GM23248 (cell line): ENCODE measurements around the gene HEG1. TPM values are rescaled to one million over a fixed set of nuclear protein-coding genes. Genes with fewer than 3 reads are reported as not detected.
"Not testable (repeated sequence)": the region's sequence is repeated elsewhere in the genome, so short reads cannot be mapped to it uniquely, and the experiment has no call there.

ENCODE experiments used
- DNase-seq: peaks from one replicate; pipeline ENCODE4 v3.0.0-alpha.2; 2015
- H2AFZ ChIP-seq: fragments of 200-600 bp; sonication (generic); 2 replicates; pipeline ENCODE4 v1.6.1; 2016; ENCODE audit warnings: antibody characterized with exemption
- H3F3A ChIP-seq: fragments of 200-600 bp; sonication (generic); 2 replicates; pipeline ENCODE4 v1.6.1; 2016; ENCODE audit warnings: mild to moderate bottlenecking, antibody characterized with exemption, mixed run types; ENCODE audit not compliant: insufficient read depth
- H3K27ac ChIP-seq: fragments of 200-600 bp; sonication (generic); 2 replicates; pipeline ENCODE4 v1.5.1; 2016; ENCODE audit warnings: mild to moderate bottlenecking
- H3K27me3 ChIP-seq: fragments of 200-600 bp; sonication (generic); replicated peaks from 2 replicates; pipeline ENCODE4 v1.6.1; 2016; ENCODE audit warnings: mild to moderate bottlenecking; ENCODE audit not compliant: insufficient read depth
- H3K36me3 ChIP-seq: fragments of 200-600 bp; sonication (generic); 2 replicates; pipeline ENCODE4 v1.6.1; 2016; ENCODE audit warnings: low read depth, mild to moderate bottlenecking
- H3K4me1 ChIP-seq: fragments of 200-600 bp; sonication (generic); 2 replicates; pipeline ENCODE4 v1.6.1; 2016; ENCODE audit warnings: mild to moderate bottlenecking; ENCODE audit not compliant: insufficient read depth
- H3K4me2 ChIP-seq: fragments of 200-600 bp; sonication (generic); one replicate; pipeline ENCODE4 v1.6.1; 2016; ENCODE audit warnings: mild to moderate bottlenecking; ENCODE audit not compliant: unreplicated experiment
- H3K4me3 ChIP-seq: fragments of 200-600 bp; sonication (generic); 2 replicates; pipeline ENCODE4 v1.5.1; 2016; ENCODE audit warnings: mild to moderate bottlenecking
- H3K79me2 ChIP-seq: fragments of 200-600 bp; sonication (generic); 2 replicates; pipeline ENCODE4 v1.6.1; 2016; ENCODE audit warnings: mild to moderate bottlenecking; ENCODE audit not compliant: insufficient read depth
- H3K9ac ChIP-seq: fragments of 200-600 bp; sonication (generic); 2 replicates; pipeline ENCODE4 v1.6.1; 2016; ENCODE audit warnings: mild to moderate bottlenecking
- H3K9me2 ChIP-seq: fragments of 200-600 bp; sonication (generic); 2 replicates; pipeline ENCODE4 v1.6.1; 2016; ENCODE audit warnings: mixed run types, mild to moderate bottlenecking, moderate library complexity; ENCODE audit not compliant: insufficient read depth
- H3K9me3 ChIP-seq: fragments of 200-600 bp; sonication (generic); one replicate; pipeline ENCODE4 v1.6.1; 2017; ENCODE audit warnings: low read depth
- H4K20me1 ChIP-seq: fragments of 200-600 bp; sonication (generic); 2 replicates; pipeline ENCODE4 v1.6.0; 2016; ENCODE audit not compliant: insufficient read depth
- EZH2 ChIP-seq: fragments of 200-600 bp; sonication (generic); IDR thresholded peaks from 2 replicates; pipeline ENCODE4 v1.6.1; 2018; ENCODE audit warnings: antibody characterized with exemption, mild to moderate bottlenecking; ENCODE audit not compliant: insufficient read depth, poor library complexity, severe bottlenecking
- EZH2phosphoT487 ChIP-seq: fragments of 200-600 bp; sonication (generic); IDR thresholded peaks from 2 replicates; pipeline ENCODE4 v1.6.1; 2018; ENCODE audit warnings: antibody characterized with exemption, moderate library complexity, mild to moderate bottlenecking, low read depth; ENCODE audit not compliant: insufficient read depth
- WGBS, 2 experiments: methylation state at CpG; one replicate each; pipeline ENCODE4 v1.1.6; 2015 to 2017; ENCODE audit warnings: low lambda C conversion rate in 2 of 2, low coverage in 1 of 2; ENCODE audit errors: missing lambda C conversion rate in 2 of 2; 5-methylcytosine and 5-hydroxymethylcytosine counted together
- in situ Hi-C: fragments of 300-500 bp; cut with MboI; formaldehyde crosslinking; loops from 2 replicates; pipeline ENCODE4 v1.15.0; 2020
- polyA plus RNA-seq: library from polyadenylated mRNA; unstranded; fragments of >200 nt; fragmentation: Nextera tagmentation; extraction: Ambion mirVana; gene quantifications from 2 replicates; pipeline ENCODE4 v1.2.1, GENCODE V29; 2016
- total RNA-seq: library from RNA; depleted of rRNA; stranded (reverse); fragments of >200 nt; shearing (Covaris generic); gene quantifications from 2 replicates; pipeline ENCODE4 v1.2.3, GENCODE V29; 2014

HEG1 gene
- total and polyA plus RNA-seq, 2 experiments from 2014 or later: 32.1 to 116 TPM

DNA sequence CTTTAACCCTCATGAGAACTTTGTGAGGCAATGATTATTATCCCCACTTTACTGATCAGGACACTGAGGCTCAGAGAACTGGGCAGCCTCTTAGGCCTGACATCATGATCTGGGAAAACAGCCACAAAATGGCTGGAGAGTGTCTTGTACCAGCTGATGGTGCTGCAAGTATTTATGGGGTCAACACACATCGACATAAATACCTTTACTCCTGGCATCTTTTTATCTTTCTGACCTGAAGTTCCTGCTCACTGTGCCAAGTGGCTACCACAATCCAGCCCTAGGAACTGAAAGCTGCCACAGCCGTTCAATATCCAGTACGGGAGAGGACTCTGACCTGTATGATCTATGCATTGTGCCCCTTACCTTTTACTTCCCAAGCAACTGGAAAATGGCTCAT, 92.0 kb downstream of the HEG1 start:
- Histone ChIP-seq H3K27ac (no peak overlapping the region), H3K4me1 (peaks cover 7% of the 10 kb centered on the region), H3K36me3 (peaks cover 32% of the 10 kb centered on the region), H3K27me3 (no peaks in the 10 kb centered on the region), H3K79me2 (no peaks in the 10 kb centered on the region), H4K20me1 (no peaks in the 10 kb centered on the region; the same call in 1 of the 2 replicates), H3K4me2 (no peak overlapping the region), H3K9me3 (no peaks in the 10 kb centered on the region), H2AFZ (no peak overlapping the region), H3K9ac (no peak overlapping the region), H3F3A (peaks cover 76% of the 10 kb centered on the region), H3K9me2 (no peaks in the 10 kb centered on the region), H3K4me3 (no peak overlapping the region)
- TF ChIP-seq EZH2 (no peak), EZH2phosphoT487 (no peak)
- 39% methylated on average over 3 of the region's 3 CpGs for WGBS, 2 experiments
- in situ Hi-C loops: no loop called here
- DNase-seq: no peak

DNA sequence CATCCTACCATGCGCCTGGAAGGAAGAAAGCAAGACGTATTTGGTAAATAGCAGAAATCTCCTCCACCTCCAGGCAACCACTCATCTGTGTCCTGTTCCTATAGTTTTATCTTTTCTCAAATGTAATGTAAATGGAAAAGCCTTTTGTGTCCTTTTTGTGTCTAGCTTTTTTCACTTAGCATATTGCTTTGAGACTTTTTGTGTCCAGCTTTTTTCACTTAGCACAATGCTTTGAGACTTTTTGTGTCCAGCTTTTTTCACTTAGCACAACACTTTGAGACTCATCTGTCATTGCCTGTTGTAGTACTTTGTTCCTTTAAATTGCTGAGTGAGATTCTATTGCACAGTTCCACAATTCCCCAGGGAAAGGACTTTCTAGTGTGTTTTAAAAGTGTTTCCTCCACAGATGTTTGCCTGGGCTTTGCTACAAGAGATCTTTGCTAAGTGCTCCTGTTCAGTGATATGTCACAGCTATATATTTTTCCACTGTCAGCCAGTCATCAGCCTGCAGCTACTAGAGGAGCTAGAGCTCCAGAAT, 93.3 kb downstream of the HEG1 start:
- peaks cover 65% of the 10 kb centered on the region for H3F3A ChIP-seq
- H3K36me3 ChIP-seq: peaks cover 19% of the 10 kb centered on the region; the same call in 1 of the 2 replicates
- H3K4me1 ChIP-seq: peaks cover 7% of the 10 kb centered on the region
- no peaks in the 10 kb centered on the region for H3K9me2 ChIP-seq
- WGBS, 2 experiments: 80 to 83% methylated on average over 2 of the region's 2 CpGs
- no peak overlapping the region for H3K4me2 ChIP-seq
- H2AFZ ChIP-seq: no peak overlapping the region
- no peaks in the 10 kb centered on the region; the same call in 1 of the 2 replicates for H4K20me1 ChIP-seq
- no peaks in the 10 kb centered on the region for H3K9me3 ChIP-seq
- no peak overlapping the region for H3K27ac ChIP-seq
- no peaks in the 10 kb centered on the region for H3K79me2 ChIP-seq
- H3K9ac ChIP-seq: no peak overlapping the region
- TF ChIP-seq EZH2phosphoT487 (no peak), EZH2 (no peak)
- H3K4me3 ChIP-seq: no peak overlapping the region
- peak; percentile 59 for DNase-seq
- H3K27me3 ChIP-seq: no peaks in the 10 kb centered on the region
- in situ Hi-C loops: no loop called here

DNA sequence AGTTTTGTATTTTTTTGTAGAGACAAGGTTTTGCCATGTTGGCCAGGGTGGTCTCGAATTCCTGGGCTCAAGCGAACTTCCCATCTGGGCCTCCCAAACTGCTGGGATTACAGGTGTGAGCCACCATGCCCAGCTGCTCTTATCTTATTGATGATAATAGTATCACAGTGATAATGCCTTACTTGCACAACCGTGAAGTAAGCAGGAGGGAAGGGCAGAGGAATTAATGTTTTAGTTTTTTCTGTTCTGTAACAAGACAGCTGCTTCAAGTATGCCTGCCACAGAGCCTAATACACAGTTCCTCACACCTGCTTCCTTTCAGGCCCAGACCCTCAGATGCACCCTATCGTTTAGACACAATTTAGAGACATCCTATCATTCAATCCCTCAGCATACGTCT, 95.1 kb downstream of the HEG1 start:
- in situ Hi-C loops: no loop called here

DNA sequence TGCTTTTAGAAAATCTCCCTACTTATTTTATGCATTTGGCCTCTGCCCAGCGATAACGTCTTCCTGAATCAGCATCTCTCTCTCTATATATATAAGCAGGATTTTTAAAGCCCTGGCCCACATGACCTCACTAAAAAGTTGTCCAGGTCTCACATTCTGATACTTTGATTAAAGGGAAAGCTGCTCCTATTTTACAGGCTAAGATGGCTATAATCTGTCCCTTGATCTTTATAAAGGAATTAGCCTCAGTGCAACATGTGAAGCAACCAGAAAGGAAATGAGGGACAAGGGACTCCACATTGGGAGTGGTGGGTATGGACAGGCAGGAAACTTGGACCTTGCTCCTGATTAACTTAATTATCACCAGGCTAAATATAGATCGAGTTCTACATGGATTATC, 95.7 kb downstream of the HEG1 start:
- H2AFZ ChIP-seq: no peak overlapping the region
- H3K9me2 ChIP-seq: no peaks in the 10 kb centered on the region
- H3K27ac ChIP-seq: no peak overlapping the region
- 0 out of 2 replicates have a peak, but pooled peaks cover under 1% of the 10 kb centered on the region for H3K4me1 ChIP-seq
- in situ Hi-C loops: no loop called here
- H3F3A ChIP-seq: peaks cover 41% of the 10 kb centered on the region
- H3K79me2 ChIP-seq: no peaks in the 10 kb centered on the region
- WGBS, 2 experiments: 73 to 78% methylated on average over 3 of the region's 3 CpGs
- H3K4me2 ChIP-seq: no peak overlapping the region
- no peaks in the 10 kb centered on the region for H3K9me3 ChIP-seq
- 0 out of 2 replicates have a peak, but pooled peaks cover under 1% of the 10 kb centered on the region for H3K36me3 ChIP-seq
- no peak for DNase-seq
- H3K9ac ChIP-seq: no peak overlapping the region
- no peaks in the 10 kb centered on the region; the same call in 1 of the 2 replicates for H4K20me1 ChIP-seq
- H3K4me3 ChIP-seq: no peak overlapping the region
- no peaks in the 10 kb centered on the region for H3K27me3 ChIP-seq
- TF ChIP-seq EZH2phosphoT487 (no peak), EZH2 (no peak)

More for the DNA sequence above, 95.1 kb downstream of the HEG1 start:
- Histone ChIP-seq H3F3A (peaks cover 47% of the 10 kb centered on the region), H3K36me3 (peaks cover 6% of the 10 kb centered on the region; the same call in 1 of the 2 replicates), H3K9me2 (no peaks in the 10 kb centered on the region), H2AFZ (no peak overlapping the region), H3K4me1 (peaks cover 7% of the 10 kb centered on the region), H4K20me1 (no peaks in the 10 kb centered on the region; the same call in 1 of the 2 replicates), H3K27me3 (no peaks in the 10 kb centered on the region), H3K9ac (no peak overlapping the region), H3K27ac (no peak overlapping the region), H3K79me2 (no peaks in the 10 kb centered on the region), H3K9me3 (no peaks in the 10 kb centered on the region), H3K4me2 (no peak overlapping the region), H3K4me3 (no peak overlapping the region)
- TF ChIP-seq EZH2phosphoT487: no peak
- no peak for TF ChIP-seq EZH2
- DNase-seq: no peak
- WGBS, 2 experiments: 77 to 81% methylated on average over 5 of the region's 5 CpGs

DNA sequence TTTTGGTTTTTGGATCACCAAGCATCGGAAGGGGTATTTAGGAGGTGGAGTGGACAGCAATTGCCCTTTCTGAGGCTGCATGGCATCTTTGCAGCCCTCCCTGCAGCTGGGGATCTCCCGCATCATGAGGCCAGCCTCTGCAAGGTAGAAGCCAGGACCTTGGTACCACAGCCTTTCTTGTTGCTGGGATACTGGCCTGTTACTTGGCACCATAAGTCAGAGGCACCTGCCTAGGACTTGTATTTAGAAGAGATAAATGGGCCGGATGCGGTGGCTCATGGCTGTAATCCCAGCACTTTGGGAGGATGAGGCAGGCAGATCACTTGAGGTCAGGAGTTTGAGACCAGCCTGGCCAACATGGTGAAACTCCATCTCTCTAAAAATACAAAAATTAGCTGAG, 97.8 kb downstream of the HEG1 start:
- in situ Hi-C loops: not testable (repeated sequence)
- WGBS, 2 experiments: 90 to 96% methylated on average over 4 of the region's 4 CpGs

More for the DNA sequence above, 97.8 kb downstream of the HEG1 start:
- not testable (repeated sequence) for H3K9me2 ChIP-seq, H3K27me3 ChIP-seq, H3K79me2 ChIP-seq, H3K9me3 ChIP-seq, H3K36me3 ChIP-seq, H3K27ac ChIP-seq, H3K4me2 ChIP-seq, H3K9ac ChIP-seq, H3K4me1 ChIP-seq, H2AFZ ChIP-seq, DNase-seq, H3K4me3 ChIP-seq, H4K20me1 ChIP-seq
- peaks cover 21% of the 10 kb centered on the region for H3F3A ChIP-seq
